Measurements from ENCODE around the gene HOXC11.

DNA sequence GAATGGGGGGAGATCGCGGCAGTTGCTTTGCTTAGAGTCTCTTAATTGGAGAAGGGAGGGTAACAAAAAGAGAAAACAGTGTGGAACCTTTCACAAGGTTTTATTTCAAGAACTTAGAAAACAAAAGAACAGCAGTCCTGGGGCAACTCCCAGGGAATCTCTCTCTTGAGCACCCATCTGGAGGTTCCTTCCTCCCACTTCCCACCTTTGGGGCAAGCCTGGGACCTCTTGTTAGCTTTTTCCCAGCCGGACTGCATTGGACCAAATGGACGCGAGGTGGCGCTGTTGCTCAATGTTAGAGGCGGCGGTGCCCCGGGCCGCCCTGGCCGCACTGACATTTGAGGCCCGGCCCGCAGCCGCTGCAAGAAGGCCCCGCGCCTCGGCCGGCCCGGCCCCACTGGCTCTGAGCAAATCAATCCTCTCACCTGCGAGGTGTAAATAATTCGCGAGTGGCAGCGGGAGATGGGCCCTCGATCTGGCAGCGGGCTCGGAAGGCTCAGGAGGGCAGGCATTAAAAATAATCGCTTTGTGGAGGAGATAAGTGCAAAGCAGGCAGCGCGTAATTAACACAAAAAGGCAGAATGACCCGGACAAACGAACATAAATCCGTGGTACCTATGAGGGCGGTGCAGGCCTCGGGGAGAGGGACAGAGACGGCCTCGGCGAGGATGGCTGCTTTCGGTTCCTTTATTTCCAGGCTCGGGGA is 33.1 kb downstream of the HOXC11 start:
- TF ChIP-seq POLR2A (IDR thresholded peaks at IDR 0.05), result no peak
- TF ChIP-seq, protein P1, sequence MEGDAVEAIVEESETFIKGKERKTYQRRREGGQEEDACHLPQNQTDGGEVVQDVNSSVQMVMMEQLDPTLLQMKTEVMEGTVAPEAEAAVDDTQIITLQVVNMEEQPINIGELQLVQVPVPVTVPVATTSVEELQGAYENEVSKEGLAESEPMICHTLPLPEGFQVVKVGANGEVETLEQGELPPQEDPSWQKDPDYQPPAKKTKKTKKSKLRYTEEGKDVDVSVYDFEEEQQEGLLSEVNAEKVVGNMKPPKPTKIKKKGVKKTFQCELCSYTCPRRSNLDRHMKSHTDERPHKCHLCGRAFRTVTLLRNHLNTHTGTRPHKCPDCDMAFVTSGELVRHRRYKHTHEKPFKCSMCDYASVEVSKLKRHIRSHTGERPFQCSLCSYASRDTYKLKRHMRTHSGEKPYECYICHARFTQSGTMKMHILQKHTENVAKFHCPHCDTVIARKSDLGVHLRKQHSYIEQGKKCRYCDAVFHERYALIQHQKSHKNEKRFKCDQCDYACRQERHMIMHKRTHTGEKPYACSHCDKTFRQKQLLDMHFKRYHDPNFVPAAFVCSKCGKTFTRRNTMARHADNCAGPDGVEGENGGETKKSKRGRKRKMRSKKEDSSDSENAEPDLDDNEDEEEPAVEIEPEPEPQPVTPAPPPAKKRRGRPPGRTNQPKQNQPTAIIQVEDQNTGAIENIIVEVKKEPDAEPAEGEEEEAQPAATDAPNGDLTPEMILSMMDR (IDR thresholded peaks at IDR 0.05), result peak; percentile 86 to 90
